HepG2 (cell line): ENCODE data around the gene C20orf204. TPM values are rescaled to one million over a fixed set of nuclear protein-coding genes. Genes with fewer than 3 reads are reported as not detected.
A peak's percentile ranks its signal among the peaks of the same experiment; 100 is the strongest.

Source experiments
- FLYWCH1 ChIP-seq: sonication (generic); formaldehyde crosslinking; IDR thresholded peaks from 2 replicates; pipeline ENCODE4 v1.8.1; 2023; ENCODE audit warnings: mild to moderate bottlenecking, missing genetic modification reagents
- GATAD1 ChIP-seq: IDR thresholded peaks from 2 replicates; pipeline ENCODE4 v1.6.1; 2016; ENCODE audit warnings: missing genetic modification reagents, missing compliant biosample characterization
- GFI1 ChIP-seq: sonication (generic); formaldehyde crosslinking; IDR thresholded peaks from 2 replicates; pipeline ENCODE4 v1.5.0; 2020; ENCODE audit warnings: missing genetic modification reagents, mild to moderate bottlenecking, borderline replicate concordance
- KDM4B ChIP-seq: sonication (generic); formaldehyde crosslinking; IDR thresholded peaks from 2 replicates; pipeline ENCODE4 v1.4.0; 2020; ENCODE audit warnings: missing genetic modification reagents
- KDM5B ChIP-seq: sonication (generic); formaldehyde crosslinking; IDR thresholded peaks from 2 replicates; pipeline ENCODE4 v1.4.0; 2020; ENCODE audit warnings: missing genetic modification reagents, mild to moderate bottlenecking, borderline replicate concordance
- NCOA1 ChIP-seq: sonication (generic); formaldehyde crosslinking; IDR thresholded peaks from 2 replicates; pipeline ENCODE4 v1.9.0; 2021; ENCODE audit warnings: missing genetic modification reagents
- NR1H2 ChIP-seq: sonication (generic); formaldehyde crosslinking; IDR thresholded peaks from 2 replicates; pipeline ENCODE4 v1.8.1; 2022; ENCODE audit warnings: low read depth, missing genetic modification reagents, borderline replicate concordance
- NR2F6 ChIP-seq, 2 experiments: IDR thresholded peaks; 2 replicates each; pipeline ENCODE4 v1.6.1; 2016; ENCODE audit warnings: antibody characterized with exemption in 1 of 2, mild to moderate bottlenecking in 1 of 2
- RFXAP ChIP-seq: sonication (generic); formaldehyde crosslinking; IDR thresholded peaks from 2 replicates; pipeline ENCODE4 v1.4.0; 2020; ENCODE audit warnings: missing genetic modification reagents, borderline replicate concordance
- SRF ChIP-seq: IDR thresholded peaks from 2 replicates; pipeline ENCODE4 v1.6.1; 2011; ENCODE audit warnings: mild to moderate bottlenecking, low read depth, low read length, moderate library complexity
- ZNF251 ChIP-seq: sonication (generic); formaldehyde crosslinking; IDR thresholded peaks from 2 replicates; pipeline ENCODE4 v1.9.0; 2021; ENCODE audit warnings: mild to moderate bottlenecking, missing genetic modification reagents
- ZNF33B ChIP-seq: sonication (generic); formaldehyde crosslinking; IDR thresholded peaks from 2 replicates; pipeline ENCODE4 v1.5.1; 2020; ENCODE audit warnings: mild to moderate bottlenecking, missing genetic modification reagents
- ZNF720 ChIP-seq: sonication (generic); formaldehyde crosslinking; IDR thresholded peaks from 2 replicates; pipeline ENCODE4 v1.4.0; 2020; ENCODE audit warnings: missing genetic modification reagents
- ZNF878 ChIP-seq: sonication (generic); formaldehyde crosslinking; IDR thresholded peaks from 2 replicates; pipeline ENCODE4 v1.8.1; 2023; ENCODE audit warnings: mild to moderate bottlenecking, missing genetic modification reagents, moderate library complexity
- polyA plus RNA-seq, 8 experiments: library from polyadenylated mRNA; depleted of rRNA in 3 of 8; stranded (reverse) in 7 of 8; unstranded in 1 of 8; fragments of >200 nt; fragmentation: Illumina TruSeq in 4 of 8; extraction: Trizol in 4 of 8; gene quantifications; 2 replicates each; pipeline versions ENCODE4 v1.2.1 to v1.2.3, GENCODE V29; 2011 to 2016; ENCODE audit warnings: low read depth in 4 of 8, missing spikeins in 1 of 8, mixed read lengths in 1 of 8; ENCODE audit not compliant: insufficient read depth in 1 of 8
- total RNA-seq, 5 experiments: library from RNA; depleted of rRNA; stranded (reverse); fragments of >200 nt; fragmentation: Illumina TruSeq; extraction: Trizol; gene quantifications; 2 replicates each; pipeline ENCODE4 v1.2.3, GENCODE V29; 2016; ENCODE audit warnings: low read depth in 1 of 5
- TF ChIP-seq, protein P1 (sequence below): sonication (generic); formaldehyde crosslinking; IDR thresholded peaks from one replicate; pipeline ENCODE4 v1.5.1; 2020; ENCODE audit warnings: mild to moderate bottlenecking, missing genetic modification reagents; ENCODE audit errors: not compliant biosample characterization
- TF ChIP-seq, protein P2 (sequence below): IDR thresholded peaks from 2 replicates; pipeline ENCODE4 v1.4.0; 2020; ENCODE audit warnings: mild to moderate bottlenecking, missing genetic modification reagents

C20orf204 gene
- total and polyA plus RNA-seq, 2 of the 13 experiments (the other 11 are each of a cell fraction or from before 2014, with no cell fraction given) = 22.1 to 80.0 TPM

- TF ChIP-seq FLYWCH1 (CRISPR knock-in tag) = peak; percentile 87; the same call in 1 of the 2 replicates
- TF ChIP-seq ZNF720 (CRISPR knock-in tag) = 0 out of 2 replicates have a peak, but pooled peaks have one; percentile 54
- peak; percentile 1; the same call in 1 of the 2 replicates for TF ChIP-seq GFI1 (CRISPR knock-in tag)
- peak; percentile 97 for TF ChIP-seq ZNF33B (CRISPR knock-in tag)
- TF ChIP-seq, protein P1, sequence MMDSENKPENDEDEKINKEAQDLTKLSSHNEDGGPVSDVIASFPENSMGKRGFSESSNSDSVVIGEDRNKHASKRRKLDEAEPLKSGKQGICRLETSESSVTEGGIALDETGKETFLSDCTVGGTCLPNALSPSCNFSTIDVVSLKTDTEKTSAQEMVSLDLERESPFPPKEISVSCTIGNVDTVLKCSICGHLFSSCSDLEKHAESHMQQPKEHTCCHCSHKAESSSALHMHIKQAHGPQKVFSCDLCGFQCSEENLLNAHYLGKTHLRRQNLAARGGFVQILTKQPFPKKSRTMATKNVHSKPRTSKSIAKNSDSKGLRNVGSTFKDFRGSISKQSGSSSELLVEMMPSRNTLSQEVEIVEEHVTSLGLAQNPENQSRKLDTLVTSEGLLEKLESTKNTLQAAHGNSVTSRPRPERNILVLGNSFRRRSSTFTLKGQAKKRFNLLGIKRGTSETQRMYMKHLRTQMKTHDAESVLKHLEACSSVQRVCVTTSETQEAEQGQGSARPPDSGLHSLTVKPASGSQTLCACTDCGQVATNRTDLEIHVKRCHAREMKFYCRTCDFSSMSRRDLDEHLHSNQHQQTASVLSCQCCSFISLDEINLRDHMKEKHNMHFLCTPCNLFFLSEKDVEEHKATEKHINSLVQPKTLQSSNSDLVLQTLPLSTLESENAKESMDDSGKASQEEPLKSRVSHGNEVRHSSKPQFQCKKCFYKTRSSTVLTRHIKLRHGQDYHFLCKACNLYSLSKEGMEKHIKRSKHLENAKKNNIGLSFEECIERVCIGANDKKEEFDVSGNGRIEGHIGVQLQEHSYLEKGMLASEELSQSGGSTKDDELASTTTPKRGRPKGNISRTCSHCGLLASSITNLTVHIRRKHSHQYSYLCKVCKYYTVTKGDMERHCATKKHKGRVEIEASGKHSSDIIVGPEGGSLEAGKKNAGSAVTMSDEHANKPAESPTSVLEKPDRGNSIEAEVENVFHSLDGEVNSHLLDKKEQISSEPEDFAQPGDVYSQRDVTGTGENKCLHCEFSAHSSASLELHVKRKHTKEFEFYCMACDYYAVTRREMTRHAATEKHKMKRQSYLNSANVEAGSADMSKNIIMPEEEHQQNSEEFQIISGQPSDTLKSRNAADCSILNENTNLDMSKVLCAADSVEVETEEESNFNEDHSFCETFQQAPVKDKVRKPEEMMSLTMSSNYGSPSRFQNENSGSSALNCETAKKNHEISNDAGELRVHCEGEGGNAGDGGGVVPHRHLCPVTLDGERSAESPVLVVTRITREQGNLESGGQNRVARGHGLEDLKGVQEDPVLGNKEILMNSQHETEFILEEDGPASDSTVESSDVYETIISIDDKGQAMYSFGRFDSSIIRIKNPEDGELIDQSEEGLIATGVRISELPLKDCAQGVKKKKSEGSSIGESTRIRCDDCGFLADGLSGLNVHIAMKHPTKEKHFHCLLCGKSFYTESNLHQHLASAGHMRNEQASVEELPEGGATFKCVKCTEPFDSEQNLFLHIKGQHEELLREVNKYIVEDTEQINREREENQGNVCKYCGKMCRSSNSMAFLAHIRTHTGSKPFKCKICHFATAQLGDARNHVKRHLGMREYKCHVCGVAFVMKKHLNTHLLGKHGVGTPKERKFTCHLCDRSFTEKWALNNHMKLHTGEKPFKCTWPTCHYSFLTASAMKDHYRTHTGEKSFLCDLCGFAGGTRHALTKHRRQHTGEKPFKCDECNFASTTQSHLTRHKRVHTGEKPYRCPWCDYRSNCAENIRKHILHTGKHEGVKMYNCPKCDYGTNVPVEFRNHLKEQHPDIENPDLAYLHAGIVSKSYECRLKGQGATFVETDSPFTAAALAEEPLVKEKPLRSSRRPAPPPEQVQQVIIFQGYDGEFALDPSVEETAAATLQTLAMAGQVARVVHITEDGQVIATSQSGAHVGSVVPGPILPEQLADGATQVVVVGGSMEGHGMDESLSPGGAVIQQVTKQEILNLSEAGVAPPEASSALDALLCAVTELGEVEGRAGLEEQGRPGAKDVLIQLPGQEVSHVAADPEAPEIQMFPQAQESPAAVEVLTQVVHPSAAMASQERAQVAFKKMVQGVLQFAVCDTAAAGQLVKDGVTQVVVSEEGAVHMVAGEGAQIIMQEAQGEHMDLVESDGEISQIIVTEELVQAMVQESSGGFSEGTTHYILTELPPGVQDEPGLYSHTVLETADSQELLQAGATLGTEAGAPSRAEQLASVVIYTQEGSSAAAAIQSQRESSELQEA (CRISPR knock-in tag) = peak; percentile 96
- TF ChIP-seq ZNF878 (CRISPR knock-in tag) = no peak
- TF ChIP-seq NR1H2 = peak; percentile 89; the same call in 1 of the 2 replicates
- peak; percentile 88 for TF ChIP-seq GATAD1
- TF ChIP-seq KDM4B (CRISPR knock-in tag) = peak; percentile 28
- peak; percentile 85 for TF ChIP-seq NCOA1 (CRISPR knock-in tag)
- TF ChIP-seq, protein P2, sequence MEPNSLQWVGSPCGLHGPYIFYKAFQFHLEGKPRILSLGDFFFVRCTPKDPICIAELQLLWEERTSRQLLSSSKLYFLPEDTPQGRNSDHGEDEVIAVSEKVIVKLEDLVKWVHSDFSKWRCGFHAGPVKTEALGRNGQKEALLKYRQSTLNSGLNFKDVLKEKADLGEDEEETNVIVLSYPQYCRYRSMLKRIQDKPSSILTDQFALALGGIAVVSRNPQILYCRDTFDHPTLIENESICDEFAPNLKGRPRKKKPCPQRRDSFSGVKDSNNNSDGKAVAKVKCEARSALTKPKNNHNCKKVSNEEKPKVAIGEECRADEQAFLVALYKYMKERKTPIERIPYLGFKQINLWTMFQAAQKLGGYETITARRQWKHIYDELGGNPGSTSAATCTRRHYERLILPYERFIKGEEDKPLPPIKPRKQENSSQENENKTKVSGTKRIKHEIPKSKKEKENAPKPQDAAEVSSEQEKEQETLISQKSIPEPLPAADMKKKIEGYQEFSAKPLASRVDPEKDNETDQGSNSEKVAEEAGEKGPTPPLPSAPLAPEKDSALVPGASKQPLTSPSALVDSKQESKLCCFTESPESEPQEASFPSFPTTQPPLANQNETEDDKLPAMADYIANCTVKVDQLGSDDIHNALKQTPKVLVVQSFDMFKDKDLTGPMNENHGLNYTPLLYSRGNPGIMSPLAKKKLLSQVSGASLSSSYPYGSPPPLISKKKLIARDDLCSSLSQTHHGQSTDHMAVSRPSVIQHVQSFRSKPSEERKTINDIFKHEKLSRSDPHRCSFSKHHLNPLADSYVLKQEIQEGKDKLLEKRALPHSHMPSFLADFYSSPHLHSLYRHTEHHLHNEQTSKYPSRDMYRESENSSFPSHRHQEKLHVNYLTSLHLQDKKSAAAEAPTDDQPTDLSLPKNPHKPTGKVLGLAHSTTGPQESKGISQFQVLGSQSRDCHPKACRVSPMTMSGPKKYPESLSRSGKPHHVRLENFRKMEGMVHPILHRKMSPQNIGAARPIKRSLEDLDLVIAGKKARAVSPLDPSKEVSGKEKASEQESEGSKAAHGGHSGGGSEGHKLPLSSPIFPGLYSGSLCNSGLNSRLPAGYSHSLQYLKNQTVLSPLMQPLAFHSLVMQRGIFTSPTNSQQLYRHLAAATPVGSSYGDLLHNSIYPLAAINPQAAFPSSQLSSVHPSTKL (CRISPR knock-in tag) = peak; percentile 60
- TF ChIP-seq SRF = peak; percentile 7; the same call in 1 of the 2 replicates
- TF ChIP-seq NR2F6 (IDR thresholded peaks at IDR 0.05) = no peak
- TF ChIP-seq NR2F6 (CRISPR knock-in tag; IDR thresholded peaks at IDR 0.05) = no peak; the same call in 1 of the 2 replicates
- TF ChIP-seq RFXAP = peak; percentile 88
- TF ChIP-seq ZNF251 (CRISPR knock-in tag) = no peak
- peak; percentile 96 for TF ChIP-seq KDM5B (CRISPR knock-in tag)
These were observed 26.8 kb downstream of the C20orf204 start, which contains the start of gene TCEA2 (continued) for GRCh38 chr20:64062596-64063388.
